Measurements from ENCODE around the gene RPL15.

Gene RPL15

GRCh38 chr3:23934253-23934652 lies 17.3 kb downstream of the RPL15 start:
- DNase-seq = no peak

GRCh38 chr3:23937296-23937695 lies 20.4 kb downstream of the RPL15 start:
- no peak for DNase-seq

- no peak for DNase-seq
These were observed 21.8 kb downstream of the RPL15 start for GRCh38 chr3:23938688-23939087.

GRCh38 chr3:23940775-23941174 lies 23.8 kb downstream of the RPL15 start:
- DNase-seq = no peak

GRCh38 chr3:23941440-23941839 lies 24.5 kb downstream of the RPL15 start:
- DNase-seq = no peak

GRCh38 chr3:23942546-23942945 lies 25.6 kb downstream of the RPL15 start:
- DNase-seq = no peak

GRCh38 chr3:23944007-23944783 lies 27.3 kb downstream of the RPL15 start:
- no peak for DNase-seq

- peak; percentile 93 for DNase-seq
These were observed 28.1 kb downstream of the RPL15 start, which contains the start of gene NR1D2 for GRCh38 chr3:23944861-23945662. TSS of gene NR1D2 (plus strand) at chr3:23945286. CDS start at chr3:23945579, 293 bp downstream.

GRCh38 chr3:23945663-23945912 lies 28.7 kb downstream of the RPL15 start:
- no peak for DNase-seq

GRCh38 chr3:23945913-23946687 lies 29.2 kb downstream of the RPL15 start:
- DNase-seq = peak; percentile 99

GRCh38 chr3:23948761-23949160 lies 31.8 kb downstream of the RPL15 start:
- no peak for DNase-seq

- no peak for DNase-seq
These were observed 32.9 kb downstream of the RPL15 start for GRCh38 chr3:23949784-23950183.

- no peak for DNase-seq
These were observed 33.4 kb downstream of the RPL15 start for GRCh38 chr3:23950293-23950692.

GRCh38 chr3:23952646-23953045 lies 35.7 kb downstream of the RPL15 start:
- no peak for DNase-seq

GRCh38 chr3:23953523-23953922 lies 36.6 kb downstream of the RPL15 start:
- no peak for DNase-seq

- no peak for DNase-seq
These were observed 37.2 kb downstream of the RPL15 start for GRCh38 chr3:23954144-23954543.

GRCh38 chr3:23956701-23957100 lies 39.8 kb downstream of the RPL15 start:
- DNase-seq = no peak

GRCh38 chr3:23959135-23959900 lies 42.4 kb downstream of the RPL15 start:
- no peak for DNase-seq

GRCh38 chr3:23960649-23961048 lies 43.7 kb downstream of the RPL15 start:
- no peak for DNase-seq

GRCh38 chr3:23961066-23961465 lies 44.1 kb downstream of the RPL15 start:
- no peak for DNase-seq

- DNase-seq = no peak
These were observed 45.0 kb downstream of the RPL15 start for GRCh38 chr3:23961913-23962312.

GRCh38 chr3:23964537-23965235 lies 47.8 kb downstream of the RPL15 start:
- DNase-seq = no peak
